HCT116 (cell line): ENCODE results near the gene PRICKLE2. TPM values are rescaled to one million over a fixed set of nuclear protein-coding genes. Genes with fewer than 3 reads are reported as not detected.

ENCODE experiments used
- ATAC-seq: fragments of 200-7000 bp; cut with Tn5 transposase; 2 replicates; pipeline ENCODE4 v1.9.1; 2020; ENCODE audit warnings: mild to moderate bottlenecking, moderate library complexity
- BruUV-seq: library from RNA; stranded (reverse); fragments of 400-500 nt; replicated peaks from 2 replicates; lab custom pipeline; 2021; lab: Mats Ljungman, UMichigan
- CTCF ChIA-PET: fragments of 300-600 bp; sonication (Branson Sonifier 250); formaldehyde crosslinking; loops from one replicate; lab custom pipeline; 2021; ENCODE audit warnings: antibody characterized with exemption; lab: Charles Lee
- POLR2A ChIA-PET: fragments of 300-600, 350-600 bp; sonication (Branson Sonifier 250); formaldehyde crosslinking; loops from one replicate; lab custom pipeline; 2021; ENCODE audit warnings: antibody characterized with exemption; lab: Charles Lee
- RAD21 ChIA-PET, 2 experiments: fragments of 300-600 bp; sonication (Branson Sonifier 250); formaldehyde crosslinking; loops; one replicate each; lab custom pipeline; 2023; ENCODE audit warnings: low total read pairs in 2 of 2; ENCODE audit not compliant: uncharacterized antibody in 2 of 2, unreplicated experiment in 2 of 2, low non-redundant PET in 1 of 2; lab: Charles Lee
- DNase-seq: peaks from one replicate; pipeline ENCODE4 v3.0.0-alpha.2; 2010; ENCODE audit warnings: low read depth, low spot score
- H2AFZ ChIP-seq: fragments of 200-600 bp; shearing (Covaris generic), sonication (generic); 2 replicates; pipeline ENCODE4 v1.6.1; 2017; ENCODE audit warnings: low read depth, mixed run types, mixed read lengths, antibody characterized with exemption, low read length; ENCODE audit not compliant: poor library complexity, severe bottlenecking
- H3K27ac ChIP-seq: 2 replicates; pipeline ENCODE4 v1.5.1; 2012; ENCODE audit warnings: low read depth, low read length
- H3K27me3 ChIP-seq: fragments of 200-600 bp; sonication (generic); 2 replicates; pipeline ENCODE4 v1.6.1; 2016; ENCODE audit warnings: mixed run types, low read length, mixed read lengths; ENCODE audit not compliant: insufficient read depth
- H3K36me3 ChIP-seq, 2 experiments: fragments of 200-500 bp in 1 of 2; fragments of 200-600 bp in 1 of 2; sonication (Bioruptor generic) in 1 of 2; sonication (generic) in 1 of 2; 2 replicates each; pipeline versions ENCODE4 v1.5.1 to v1.6.1; 2014 to 2016; ENCODE audit warnings: low read length in 2 of 2, inconsistent platforms in 1 of 2, mixed read lengths in 1 of 2, mixed run types in 1 of 2; ENCODE audit not compliant: insufficient read depth in 2 of 2, control insufficient read depth in 1 of 2
- H3K4me1 ChIP-seq, 2 experiments: fragments of 200-600 bp in 1 of 2; sonication (generic) in 1 of 2; 2 replicates each; pipeline versions ENCODE4 v1.5.1 to v1.6.1; 2012 to 2017; ENCODE audit warnings: low read length in 2 of 2, inconsistent platforms in 1 of 2, mild to moderate bottlenecking in 1 of 2, mixed read lengths in 1 of 2, mixed run types in 1 of 2, moderate library complexity in 1 of 2; ENCODE audit not compliant: insufficient read depth in 2 of 2, control insufficient read depth in 1 of 2
- H3K4me2 ChIP-seq: fragments of 200-600 bp; sonication (generic); 2 replicates; pipeline ENCODE4 v1.6.1; 2017; ENCODE audit warnings: mixed run types, low read length, mixed read lengths
- H3K4me3 ChIP-seq, 2 experiments: fragments of 200-600 bp in 1 of 2; sonication (generic) in 1 of 2; replicated peaks in 1 of 2; 2 replicates each; pipeline ENCODE4 v1.5.1; 2011 to 2016; ENCODE audit warnings: low read length in 2 of 2, control low read depth in 1 of 2, low read depth in 1 of 2, mild to moderate bottlenecking in 1 of 2, mixed read lengths in 1 of 2, mixed run types in 1 of 2
- H3K79me2 ChIP-seq: fragments of 200-600 bp; sonication (generic); 2 replicates; pipeline ENCODE4 v1.6.1; 2017; ENCODE audit warnings: mild to moderate bottlenecking, mixed run types, low read length, moderate library complexity, mixed read lengths; ENCODE audit not compliant: insufficient read depth
- H3K9ac ChIP-seq: fragments of 200-600 bp; sonication (generic); 2 replicates; pipeline ENCODE4 v1.6.1; 2016; ENCODE audit warnings: low read length, mixed read lengths
- H3K9me2 ChIP-seq: fragments of 200-600 bp; sonication (generic), shearing (Covaris generic); 2 replicates; pipeline ENCODE4 v1.6.1; 2017; ENCODE audit warnings: mixed run types, mild to moderate bottlenecking, moderate library complexity; ENCODE audit not compliant: insufficient read depth
- H3K9me3 ChIP-seq, 2 experiments: fragments of 200-500 bp in 1 of 2; fragments of 200-600 bp in 1 of 2; sonication (Bioruptor generic) in 1 of 2; sonication (generic) in 1 of 2; 2 replicates each; pipeline ENCODE4 v1.6.1; 2014 to 2017; ENCODE audit warnings: low read length in 2 of 2, mixed read lengths in 2 of 2, inconsistent platforms in 1 of 2, low read depth in 1 of 2, mild to moderate bottlenecking in 1 of 2, mixed run types in 1 of 2, moderate library complexity in 1 of 2; ENCODE audit not compliant: control insufficient read depth in 1 of 2, insufficient read depth in 1 of 2
- H4K20me1 ChIP-seq: fragments of 200-600 bp; sonication (generic), shearing (Covaris generic); 2 replicates; pipeline ENCODE4 v1.6.1; 2017; ENCODE audit warnings: mixed run types, mild to moderate bottlenecking, moderate library complexity; ENCODE audit not compliant: insufficient read depth
- ATF3 ChIP-seq: IDR thresholded peaks from 2 replicates; pipeline ENCODE4 v1.6.1; 2012
- CBX3 ChIP-seq: IDR thresholded peaks from 2 replicates; pipeline ENCODE4 v1.6.1; 2012; ENCODE audit warnings: low read depth
- CTCF ChIP-seq, 3 experiments: fragments of 200-600 bp in 1 of 3; sonication (generic) in 1 of 3; IDR thresholded peaks in 2 of 3; conservative IDR thresholded peaks in 1 of 3; 2 replicates each; pipeline ENCODE4 v1.5.1; 2012 to 2017; ENCODE audit warnings: low read depth in 2 of 3, low read length in 2 of 3, antibody characterized with exemption in 1 of 3, borderline replicate concordance in 1 of 3, control low read depth in 1 of 3, mild to moderate bottlenecking in 1 of 3, mixed read lengths in 1 of 3, mixed run types in 1 of 3, moderate library complexity in 1 of 3; ENCODE audit not compliant: insufficient read depth in 1 of 3
- EGR1 ChIP-seq: IDR thresholded peaks from 2 replicates; pipeline ENCODE4 v1.6.1; 2012; ENCODE audit warnings: low read depth
- ELF1 ChIP-seq: IDR thresholded peaks from 2 replicates; pipeline ENCODE4 v1.6.1; 2012; ENCODE audit warnings: low read depth, borderline replicate concordance
- EZH2 ChIP-seq: fragments of 200-600 bp; sonication (generic); IDR thresholded peaks from 2 replicates; pipeline ENCODE4 v1.6.1; 2017; ENCODE audit warnings: antibody characterized with exemption, mixed run types
- FOSL1 ChIP-seq: IDR thresholded peaks from 2 replicates; pipeline ENCODE4 v1.6.1; 2012; ENCODE audit warnings: low read depth
- JUND ChIP-seq: IDR thresholded peaks from 2 replicates; pipeline ENCODE4 v1.6.1; 2012
- POLR2A ChIP-seq: IDR thresholded peaks from 2 replicates; pipeline ENCODE4 v1.7.0; 2011; ENCODE audit warnings: borderline replicate concordance; ENCODE audit not compliant: insufficient read depth, insufficient read length; ENCODE audit errors: extremely low read depth
- POLR2AphosphoS5 ChIP-seq: IDR thresholded peaks from 2 replicates; pipeline ENCODE4 v1.6.1; 2011; ENCODE audit warnings: mild to moderate bottlenecking, low read depth, low read length, moderate library complexity
- RAD21 ChIP-seq: IDR thresholded peaks from 2 replicates; pipeline ENCODE4 v1.6.1; 2012; ENCODE audit warnings: low read depth, mild to moderate bottlenecking
- SP1 ChIP-seq: IDR thresholded peaks from 2 replicates; pipeline ENCODE4 v1.6.1; 2012; ENCODE audit warnings: low read depth
- SRF ChIP-seq: IDR thresholded peaks from 2 replicates; pipeline ENCODE4 v1.6.1; 2012; ENCODE audit warnings: low read depth
- TCF7L2 ChIP-seq: IDR thresholded peaks from 2 replicates; pipeline ENCODE4 v1.7.0; 2011; ENCODE audit warnings: borderline replicate concordance, inconsistent platforms; ENCODE audit not compliant: insufficient read depth, insufficient read length; ENCODE audit errors: extremely low read depth
- YY1 ChIP-seq: IDR thresholded peaks from 2 replicates; pipeline ENCODE4 v1.6.1; 2011; ENCODE audit warnings: low read length, low read depth, moderate library complexity, mild to moderate bottlenecking; ENCODE audit not compliant: insufficient replicate concordance; ENCODE audit errors: extremely low read depth
- ZBTB33 ChIP-seq: IDR thresholded peaks from 2 replicates; pipeline ENCODE4 v1.6.1; 2011; ENCODE audit warnings: mild to moderate bottlenecking, low read length, moderate library complexity; ENCODE audit not compliant: insufficient replicate concordance; ENCODE audit errors: extremely low read depth
- ZFX ChIP-seq: fragments of 450-650 bp; IDR thresholded peaks from 2 replicates; pipeline ENCODE4 v1.6.1; 2017
- ZNF274 ChIP-seq: fragments of 200-500 bp; sonication (Bioruptor generic); IDR thresholded peaks from 2 replicates; pipeline ENCODE4 v1.6.1; 2014; ENCODE audit warnings: mild to moderate bottlenecking, low read depth, low read length, inconsistent platforms
- intact Hi-C: fragments of 100-400 bp; cut with micrococcal nuclease; formaldehyde crosslinking; loops from 2 replicates; pipeline ENCODE4 v1.10.0; 2022
- total RNA-seq: library from RNA; stranded (reverse); gene quantifications from one replicate; pipeline ENCODE4 v1.2.1, GENCODE V29; 2021; ENCODE audit not compliant: unreplicated experiment
- TF ChIP-seq, protein P1 (sequence below): IDR thresholded peaks from 2 replicates; pipeline ENCODE4 v1.6.1; 2012

Gene PRICKLE2
- total RNA-seq, 1 experiment from 2014 or later = 0.05 TPM

DNA sequence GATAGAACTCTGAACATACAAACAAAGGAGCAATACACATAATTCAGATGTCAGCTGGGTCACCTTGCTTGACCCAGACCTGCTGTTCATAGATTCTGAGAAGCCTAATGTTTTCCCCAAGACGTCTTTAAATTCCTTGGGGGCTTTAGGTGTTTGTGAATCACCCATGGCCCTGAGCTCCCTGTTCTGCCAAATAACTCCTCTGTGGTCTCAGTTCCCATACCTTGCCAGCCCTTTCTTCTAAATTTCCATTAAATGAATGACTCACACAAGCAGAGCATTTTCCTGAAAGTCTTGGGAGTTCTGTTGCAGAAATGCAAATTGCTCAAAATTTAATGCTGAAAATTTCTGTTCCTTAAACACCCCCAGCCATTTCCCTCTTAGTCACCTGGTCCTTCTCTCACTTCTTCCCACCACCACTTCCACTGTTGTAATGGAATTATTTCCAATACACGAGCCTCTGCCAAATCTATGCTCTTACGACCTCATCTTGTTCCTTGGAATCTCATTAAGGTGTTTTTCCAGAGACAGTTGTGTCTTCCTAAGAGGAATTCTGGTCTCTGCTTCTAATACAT is 168.6 kb downstream of the PRICKLE2 start:
- no peaks in the 10 kb centered on the region for H3K9me2 ChIP-seq
- H3K36me3 ChIP-seq = no peaks in the 10 kb centered on the region
- intact Hi-C loops = no loop called here
- H3K4me2 ChIP-seq = no peak overlapping the region
- no peaks in the 10 kb centered on the region for H3K79me2 ChIP-seq
- H3K9me3 ChIP-seq = no peaks in the 10 kb centered on the region
- TF ChIP-seq SP1 (no peak), POLR2A (no peak)
- DNase-seq (no peak), ATAC-seq (no peak)
- POLR2A ChIA-PET = no interaction called here
- no peaks in the 10 kb centered on the region for H4K20me1 ChIP-seq
- CTCF ChIA-PET = no interaction called here
- no peak overlapping the region for H2AFZ ChIP-seq
- RAD21 ChIA-PET = no interaction called here
- BruUV-seq = no TSS peak
- peaks cover 26% of the 10 kb centered on the region for H3K27me3 ChIP-seq
- H3K9ac ChIP-seq = no peak overlapping the region
- no peak overlapping the region for H3K4me3 ChIP-seq
- H3K27ac ChIP-seq = no peak overlapping the region
- H3K4me1 ChIP-seq = no peaks in the 10 kb centered on the region

DNA sequence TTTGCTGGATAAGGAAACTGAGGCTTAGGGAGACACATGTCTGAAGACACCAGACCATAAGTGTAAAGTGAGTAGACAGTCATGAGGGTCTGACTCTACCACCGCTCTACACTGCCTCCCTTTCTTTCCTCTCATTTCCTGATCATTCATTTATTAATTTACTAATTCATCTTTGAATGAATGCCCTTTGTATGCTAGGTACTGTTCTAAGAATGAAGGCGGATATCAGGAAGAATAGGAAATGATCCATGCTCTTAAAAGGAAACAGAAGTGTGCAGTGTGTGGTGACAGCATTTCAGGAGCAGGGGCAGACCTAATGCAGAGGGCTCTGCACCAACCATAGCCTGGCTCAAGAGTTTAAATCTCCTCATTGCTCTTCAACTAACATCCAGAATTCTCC is 170.2 kb downstream of the PRICKLE2 start:
- ChIA-PET CTCF (no interaction called here), POLR2A (no interaction called here), RAD21 (no interaction called here)
- H4K20me1 ChIP-seq = no peaks in the 10 kb centered on the region
- H3K36me3 ChIP-seq = no peaks in the 10 kb centered on the region
- H2AFZ ChIP-seq = no peak overlapping the region
- no TSS peak for BruUV-seq
- H3K27ac ChIP-seq = no peak overlapping the region
- H3K27me3 ChIP-seq = peaks cover 17% of the 10 kb centered on the region
- no peak overlapping the region for H3K9ac ChIP-seq
- DNase-seq = no peak
- no peaks in the 10 kb centered on the region for H3K79me2 ChIP-seq
- ATAC-seq = no peak
- H3K4me2 ChIP-seq = no peak overlapping the region
- TF ChIP-seq ZFX = no peak
- TF ChIP-seq POLR2AphosphoS5 = no peak
- no peak for TF ChIP-seq YY1
- TF ChIP-seq FOSL1 = no peak
- no peak for TF ChIP-seq EGR1
- no peak for TF ChIP-seq ELF1
- no peak for TF ChIP-seq SRF
- TF ChIP-seq TCF7L2 = no peak
- no peak for TF ChIP-seq JUND
- TF ChIP-seq RAD21 = no peak
- TF ChIP-seq SP1 = no peak
- no peak for TF ChIP-seq CTCF (IDR thresholded peaks at IDR 0.05 in 2 of 3, conservative IDR thresholded peaks at IDR 0.05 in 1 of 3; ENCODE audit: borderline replicate concordance in 1 of 3, insufficient read depth in 1 of 3, low read depth in 2 of 3, low read length in 2 of 3)
- no peak for TF ChIP-seq ZNF274
- TF ChIP-seq ATF3 = no peak
- TF ChIP-seq CBX3 = no peak
- no peak for TF ChIP-seq EZH2
- no peak for TF ChIP-seq ZBTB33
- TF ChIP-seq, protein P1, sequence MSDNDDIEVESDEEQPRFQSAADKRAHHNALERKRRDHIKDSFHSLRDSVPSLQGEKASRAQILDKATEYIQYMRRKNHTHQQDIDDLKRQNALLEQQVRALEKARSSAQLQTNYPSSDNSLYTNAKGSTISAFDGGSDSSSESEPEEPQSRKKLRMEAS = no peak
- no peaks in the 10 kb centered on the region for H3K9me3 ChIP-seq
- no peaks in the 10 kb centered on the region for H3K9me2 ChIP-seq
- no peak overlapping the region for H3K4me3 ChIP-seq
- no peaks in the 10 kb centered on the region for H3K4me1 ChIP-seq
- intact Hi-C loops = no loop called here
